Right lobe of liver (tissue), 4 donors: ENCODE measurements around the gene HSD17B3.

ENCODE experiments used
- POLR2A ChIP-seq: fragments of 450-650 bp; IDR thresholded peaks from one replicate; pipeline ENCODE4 v1.6.1; 2017; ENCODE audit warnings: antibody characterized with exemption, mild to moderate bottlenecking
- TF ChIP-seq, protein P1 (sequence below), 4 donors: fragments of 200-600 bp in 3 of 4; fragments of 450-650 bp in 1 of 4; IDR thresholded peaks; one replicate each; pipeline versions ENCODE4 v1.5.1 to v1.8.0; 2016 to 2022; ENCODE audit warnings: antibody characterized with exemption in 4 of 4, mild to moderate bottlenecking in 2 of 4
- donor health status: DM: no; HTN: no; CAD: no.
- donor health status: DM: no; HTN: no; CAD: no.
- donor health status: DM: no; HTN: yes; CAD: no.

DNA sequence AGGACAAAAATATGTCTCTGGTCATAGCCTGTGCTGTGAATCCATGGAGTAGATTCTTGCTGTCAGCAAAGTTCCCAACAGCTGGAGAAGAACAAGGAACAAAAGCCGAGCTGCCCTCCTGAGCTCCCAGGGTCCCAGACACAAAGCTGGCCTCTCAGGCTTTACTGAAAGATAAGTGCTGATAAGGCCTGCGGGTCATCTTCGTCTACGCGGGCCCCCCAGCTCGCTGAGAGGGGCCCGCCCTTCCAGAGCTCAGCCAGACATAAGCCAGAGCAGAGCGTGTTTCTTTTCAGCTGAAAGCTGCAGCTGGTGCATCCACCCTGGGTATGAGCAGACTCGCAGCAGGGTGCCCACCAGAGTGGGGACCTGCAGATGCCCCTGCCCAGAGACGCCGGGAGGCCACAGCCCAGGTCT lies 84.7 kb downstream of the HSD17B3 start:
- TF ChIP-seq, protein P1, sequence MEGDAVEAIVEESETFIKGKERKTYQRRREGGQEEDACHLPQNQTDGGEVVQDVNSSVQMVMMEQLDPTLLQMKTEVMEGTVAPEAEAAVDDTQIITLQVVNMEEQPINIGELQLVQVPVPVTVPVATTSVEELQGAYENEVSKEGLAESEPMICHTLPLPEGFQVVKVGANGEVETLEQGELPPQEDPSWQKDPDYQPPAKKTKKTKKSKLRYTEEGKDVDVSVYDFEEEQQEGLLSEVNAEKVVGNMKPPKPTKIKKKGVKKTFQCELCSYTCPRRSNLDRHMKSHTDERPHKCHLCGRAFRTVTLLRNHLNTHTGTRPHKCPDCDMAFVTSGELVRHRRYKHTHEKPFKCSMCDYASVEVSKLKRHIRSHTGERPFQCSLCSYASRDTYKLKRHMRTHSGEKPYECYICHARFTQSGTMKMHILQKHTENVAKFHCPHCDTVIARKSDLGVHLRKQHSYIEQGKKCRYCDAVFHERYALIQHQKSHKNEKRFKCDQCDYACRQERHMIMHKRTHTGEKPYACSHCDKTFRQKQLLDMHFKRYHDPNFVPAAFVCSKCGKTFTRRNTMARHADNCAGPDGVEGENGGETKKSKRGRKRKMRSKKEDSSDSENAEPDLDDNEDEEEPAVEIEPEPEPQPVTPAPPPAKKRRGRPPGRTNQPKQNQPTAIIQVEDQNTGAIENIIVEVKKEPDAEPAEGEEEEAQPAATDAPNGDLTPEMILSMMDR (IDR thresholded peaks at IDR 0.05), result no peak
- TF ChIP-seq POLR2A, result no peak
